HEK293 (cell line): ENCODE data around the gene DLD.

Source experiments
- ZNF132 ChIP-seq: fragments of 450-650 bp; formaldehyde crosslinking; IDR thresholded peaks from 2 replicates; pipeline ENCODE4 v1.5.1; 2017; ENCODE audit warnings: missing biosample characterization, missing genetic modification characterization, borderline replicate concordance
- TF ChIP-seq, protein P1 (sequence below): fragments of 450-650 bp; formaldehyde crosslinking; IDR thresholded peaks from 2 replicates; pipeline ENCODE4 v1.5.1; 2016; ENCODE audit warnings: missing biosample characterization, missing genetic modification characterization

DNA sequence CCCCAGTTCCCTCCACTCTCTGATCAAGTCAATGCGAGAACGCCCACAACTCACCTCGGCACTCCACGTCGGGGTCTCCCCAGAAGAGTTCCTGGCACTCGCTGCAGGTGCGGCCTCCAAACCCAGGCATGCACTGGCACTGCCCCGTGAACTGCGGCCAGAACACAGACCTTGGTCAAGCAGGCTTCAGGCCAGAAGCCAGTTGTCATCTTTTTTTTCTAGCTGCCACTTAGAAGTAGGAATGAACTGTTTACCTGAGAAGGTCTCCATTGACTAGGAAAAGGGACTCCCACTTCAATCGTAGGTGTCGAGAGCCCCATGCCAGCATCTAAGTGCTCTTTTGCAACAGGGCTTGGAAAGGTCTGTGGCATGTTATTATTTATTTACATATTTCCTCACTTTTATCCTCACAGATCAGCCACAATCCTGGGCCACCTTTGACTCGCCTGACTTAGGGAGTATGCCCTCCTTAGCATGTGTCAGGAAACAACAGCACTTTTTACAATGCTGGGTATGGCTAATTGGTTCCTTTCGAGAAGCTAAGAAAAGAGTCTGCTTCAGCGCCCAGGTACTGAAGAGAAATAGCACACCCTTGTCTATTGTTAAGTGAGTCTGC lies 60.3 kb downstream of the DLD start:
- no peak for TF ChIP-seq ZNF132 (tag by site-specific recombination)
- TF ChIP-seq, protein P1, sequence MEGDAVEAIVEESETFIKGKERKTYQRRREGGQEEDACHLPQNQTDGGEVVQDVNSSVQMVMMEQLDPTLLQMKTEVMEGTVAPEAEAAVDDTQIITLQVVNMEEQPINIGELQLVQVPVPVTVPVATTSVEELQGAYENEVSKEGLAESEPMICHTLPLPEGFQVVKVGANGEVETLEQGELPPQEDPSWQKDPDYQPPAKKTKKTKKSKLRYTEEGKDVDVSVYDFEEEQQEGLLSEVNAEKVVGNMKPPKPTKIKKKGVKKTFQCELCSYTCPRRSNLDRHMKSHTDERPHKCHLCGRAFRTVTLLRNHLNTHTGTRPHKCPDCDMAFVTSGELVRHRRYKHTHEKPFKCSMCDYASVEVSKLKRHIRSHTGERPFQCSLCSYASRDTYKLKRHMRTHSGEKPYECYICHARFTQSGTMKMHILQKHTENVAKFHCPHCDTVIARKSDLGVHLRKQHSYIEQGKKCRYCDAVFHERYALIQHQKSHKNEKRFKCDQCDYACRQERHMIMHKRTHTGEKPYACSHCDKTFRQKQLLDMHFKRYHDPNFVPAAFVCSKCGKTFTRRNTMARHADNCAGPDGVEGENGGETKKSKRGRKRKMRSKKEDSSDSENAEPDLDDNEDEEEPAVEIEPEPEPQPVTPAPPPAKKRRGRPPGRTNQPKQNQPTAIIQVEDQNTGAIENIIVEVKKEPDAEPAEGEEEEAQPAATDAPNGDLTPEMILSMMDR, result no peak
